Panc1 (cell line): ENCODE measurements around the gene FRMPD4. TPM values are rescaled to one million over a fixed set of nuclear protein-coding genes. Genes with fewer than 3 reads are reported as not detected.

Source experiments
- ATAC-seq: fragments of 200-7000 bp; cut with Tn5 transposase; 2 replicates; pipeline ENCODE4 v1.9.1; 2020; ENCODE audit warnings: mild to moderate bottlenecking, moderate library complexity
- BruUV-seq: library from RNA; stranded (reverse); fragments of 400-500 nt; replicated peaks from 2 replicates; lab custom pipeline; 2021; lab: Mats Ljungman, UMichigan
- CTCF ChIA-PET: fragments of 300-600 bp; sonication (Branson Sonifier 250); formaldehyde crosslinking; loops from one replicate; lab custom pipeline; 2022; ENCODE audit warnings: antibody characterized with exemption; lab: Charles Lee
- POLR2A ChIA-PET: fragments of 300-600 bp; sonication (Branson Sonifier 250); formaldehyde crosslinking; loops from one replicate; lab custom pipeline; 2022; ENCODE audit warnings: antibody characterized with exemption; lab: Charles Lee
- DNase-seq: peaks from one replicate; pipeline ENCODE4 v3.0.0-alpha.2; 2010; ENCODE audit warnings: low read depth, low spot score
- H3K27ac ChIP-seq: 2 replicates; pipeline ENCODE4 v1.5.1; 2011; ENCODE audit warnings: mild to moderate bottlenecking, low read length, inconsistent platforms
- H3K27me3 ChIP-seq: fragments of 200-500 bp; sonication (Bioruptor generic); 2 replicates; pipeline ENCODE4 v1.6.0; 2014; ENCODE audit warnings: low read length, inconsistent platforms; ENCODE audit not compliant: control insufficient read depth, insufficient read depth
- H3K36me3 ChIP-seq: fragments of 200-500 bp; sonication (Bioruptor generic); 2 replicates; pipeline ENCODE4 v1.5.1; 2014; ENCODE audit warnings: inconsistent platforms, mild to moderate bottlenecking, low read length, moderate library complexity; ENCODE audit not compliant: control insufficient read depth, insufficient read depth
- H3K4me1 ChIP-seq: 2 replicates; pipeline ENCODE4 v1.5.1; 2011; ENCODE audit warnings: inconsistent platforms, mild to moderate bottlenecking, low read length, moderate library complexity; ENCODE audit not compliant: control insufficient read depth, insufficient read depth
- H3K4me3 ChIP-seq, 2 experiments: 2 replicates each; pipeline ENCODE4 v1.5.1; 2011 to 2012; ENCODE audit warnings: low read depth in 2 of 2, low read length in 2 of 2, mild to moderate bottlenecking in 2 of 2, inconsistent platforms in 1 of 2, moderate library complexity in 1 of 2
- H3K9me3 ChIP-seq: fragments of 200-500 bp; sonication (Bioruptor generic); 2 replicates; pipeline ENCODE4 v1.5.1; 2014; ENCODE audit warnings: low read depth, mild to moderate bottlenecking, inconsistent platforms, low read length, moderate library complexity; ENCODE audit not compliant: control insufficient read depth, insufficient read depth
- CTCF ChIP-seq: fragments of 450-650 bp; IDR thresholded peaks from 2 replicates; pipeline ENCODE4 v1.5.1; 2017; ENCODE audit warnings: mild to moderate bottlenecking
- POLR2AphosphoS5 ChIP-seq: IDR thresholded peaks from 2 replicates; pipeline ENCODE4 v1.6.1; 2012; ENCODE audit warnings: mild to moderate bottlenecking, low read depth, low read length, moderate library complexity
- REST ChIP-seq, 2 experiments: IDR thresholded peaks; 2 replicates each; pipeline ENCODE4 v1.6.1; 2011 to 2012; ENCODE audit warnings: low read depth in 2 of 2, control low read depth in 1 of 2, low read length in 1 of 2, mild to moderate bottlenecking in 1 of 2, moderate library complexity in 1 of 2; ENCODE audit not compliant: insufficient read depth in 1 of 2
- SIN3A ChIP-seq: IDR thresholded peaks from 2 replicates; pipeline ENCODE4 v1.6.1; 2012; ENCODE audit warnings: low read depth, mild to moderate bottlenecking, low read length, moderate library complexity, borderline replicate concordance; ENCODE audit not compliant: insufficient read depth
- TCF7L2 ChIP-seq: IDR thresholded peaks from 2 replicates; pipeline ENCODE4 v1.6.1; 2011; ENCODE audit warnings: mild to moderate bottlenecking, low read depth, low read length, inconsistent platforms
- in situ Hi-C: cut with HindIII; loops from 2 replicates; pipeline ENCODE4 v1.10.0; 2016; ENCODE audit warnings: low sequenced_read_pairs, low pct_unique_long_range_greater_than_20kb
- intact Hi-C: fragments of 100-400 bp; cut with micrococcal nuclease; formaldehyde crosslinking; loops from one replicate; pipeline ENCODE4 v1.10.0; 2022; ENCODE audit not compliant: unreplicated experiment
- total RNA-seq: library from RNA; stranded (reverse); gene quantifications from one replicate; pipeline ENCODE4 v1.2.1, GENCODE V29; 2021; ENCODE audit not compliant: unreplicated experiment

The FRMPD4 gene
- total RNA-seq, 1 experiment from 2014 or later: not detected

GRCh38 chrX:12322031-12322430 is 183.8 kb downstream of the FRMPD4 start:
- POLR2A ChIA-PET: no interaction called here
- in situ Hi-C loops: no loop called here
- Histone ChIP-seq H3K4me3 (no peak overlapping the region), H3K9me3 (no peaks in the 10 kb centered on the region), H3K27me3 (no peaks in the 10 kb centered on the region), H3K27ac (no peak overlapping the region), H3K4me1 (no peaks in the 10 kb centered on the region), H3K36me3 (no peaks in the 10 kb centered on the region)
- no peak for TF ChIP-seq TCF7L2
- no peak for TF ChIP-seq POLR2AphosphoS5
- TF ChIP-seq CTCF: no peak
- no peak for TF ChIP-seq REST (IDR thresholded peaks at IDR 0.05; ENCODE audit: insufficient read depth in 1 of 2, low read depth in 2 of 2, low read length in 1 of 2)
- TF ChIP-seq SIN3A: no peak
- intact Hi-C loops: no loop called here
- BruUV-seq: no TSS peak
- no peak for DNase-seq
- CTCF ChIA-PET: no interaction called here
- no peak for ATAC-seq

- POLR2A ChIA-PET: no interaction called here
- H3K9me3 ChIP-seq: no peaks in the 10 kb centered on the region
- H3K4me3 ChIP-seq: no peak overlapping the region
- DNase-seq: no peak
- BruUV-seq: no TSS peak
- no peaks in the 10 kb centered on the region for H3K4me1 ChIP-seq
- H3K27ac ChIP-seq: no peak overlapping the region
- no peak for ATAC-seq
- no peaks in the 10 kb centered on the region for H3K36me3 ChIP-seq
- no peaks in the 10 kb centered on the region for H3K27me3 ChIP-seq
- intact Hi-C loops (no loop called here), in situ Hi-C loops (no loop called here)
- no peak for TF ChIP-seq SIN3A
- CTCF ChIA-PET: no interaction called here
Observed at GRCh38 chrX:12325171-12325570, 186.9 kb downstream of the FRMPD4 start.

- Histone ChIP-seq H3K4me1 (no peaks in the 10 kb centered on the region), H3K27ac (no peak overlapping the region), H3K4me3 (no peak overlapping the region), H3K27me3 (no peaks in the 10 kb centered on the region), H3K9me3 (no peaks in the 10 kb centered on the region), H3K36me3 (no peaks in the 10 kb centered on the region)
- CTCF ChIA-PET: interaction anchor here (0.6 kb wide), 1 partner anchor 10 kb away, joined by 5 read pairs; no protein-coding TSS in a partner anchor
- ATAC-seq (no peak), DNase-seq (no peak)
- intact Hi-C loops: no loop called here
- in situ Hi-C loops: no loop called here
- POLR2A ChIA-PET: no interaction called here
- no TSS peak for BruUV-seq
- TF ChIP-seq SIN3A (no peak), CTCF (no peak), POLR2AphosphoS5 (no peak), REST (IDR thresholded peaks at IDR 0.05; ENCODE audit: insufficient read depth in 1 of 2, low read depth in 2 of 2, low read length in 1 of 2) (no peak), TCF7L2 (no peak)
Observed at GRCh38 chrX:12327836-12328235, 189.6 kb downstream of the FRMPD4 start.
